SK-N-SH treated with all-trans-retinoic acid at 6 μM for 48 hours (cell line): ENCODE data around the gene GAK.

Source experiments
- ATAC-seq: fragments of 200-7000 bp; cut with Tn5 transposase; 3 replicates; pipeline ENCODE4 v1.9.1; 2020; ENCODE audit warnings: mild to moderate bottlenecking, moderate library complexity
- ARNTL ChIP-seq: fragments of 450-650 bp; formaldehyde crosslinking; IDR thresholded peaks from 2 replicates; pipeline ENCODE4 v1.5.0; 2020; ENCODE audit warnings: low read depth, mild to moderate bottlenecking, moderate library complexity, borderline replicate concordance
- BACH2 ChIP-seq: fragments of 250-450 bp; sonication (Bioruptor Pico); IDR thresholded peaks from 2 replicates; pipeline ENCODE4 v1.9.0; 2021; ENCODE audit warnings: mild to moderate bottlenecking, borderline replicate concordance
- CREB5 ChIP-seq: fragments of 250-450 bp; sonication (Bioruptor Pico); IDR thresholded peaks from 2 replicates; pipeline ENCODE4 v1.5.1; 2020; ENCODE audit warnings: low read depth, mild to moderate bottlenecking, moderate library complexity
- CSDC2 ChIP-seq: fragments of 250-450 bp; sonication (Bioruptor Pico); IDR thresholded peaks from 2 replicates; pipeline ENCODE4 v1.5.0; 2020; ENCODE audit warnings: mild to moderate bottlenecking, moderate library complexity
- CSRNP3 ChIP-seq: fragments of 250-450 bp; sonication (Bioruptor Pico); IDR thresholded peaks from 2 replicates; pipeline ENCODE4 v1.5.1; 2021; ENCODE audit warnings: mild to moderate bottlenecking, moderate library complexity
- ESRRG ChIP-seq: fragments of 250-450 bp; sonication (Bioruptor Pico); IDR thresholded peaks from 2 replicates; pipeline ENCODE4 v1.6.1; 2021; ENCODE audit warnings: mild to moderate bottlenecking
- GLIS3 ChIP-seq: fragments of 250-450 bp; sonication (Bioruptor Pico); IDR thresholded peaks from 2 replicates; pipeline ENCODE4 v1.5.0; 2020; ENCODE audit warnings: mild to moderate bottlenecking, moderate library complexity
- ISL1 ChIP-seq: fragments of 250-450 bp; sonication (Bioruptor Pico); IDR thresholded peaks from 2 replicates; pipeline ENCODE4 v2.1.2; 2022; ENCODE audit warnings: mild to moderate bottlenecking, moderate library complexity
- OSR1 ChIP-seq: fragments of 250-450 bp; sonication (Bioruptor Pico); IDR thresholded peaks from 2 replicates; pipeline ENCODE4 v1.8.0; 2022; ENCODE audit warnings: moderate library complexity, mild to moderate bottlenecking, inconsistent platforms
- PATZ1 ChIP-seq: fragments of 250-450 bp; sonication (Bioruptor Pico); IDR thresholded peaks from 2 replicates; pipeline ENCODE4 v1.8.0; 2020; ENCODE audit warnings: mild to moderate bottlenecking, moderate library complexity, borderline replicate concordance
- PPARA ChIP-seq: fragments of 250-450 bp; sonication (Bioruptor Pico); IDR thresholded peaks from 2 replicates; pipeline ENCODE4 v1.5.0; 2020; ENCODE audit warnings: mild to moderate bottlenecking, borderline replicate concordance
- RARB ChIP-seq: fragments of 250-450 bp; sonication (Bioruptor Pico); IDR thresholded peaks from 2 replicates; pipeline ENCODE4 v1.8.0; 2021; ENCODE audit warnings: mild to moderate bottlenecking, moderate library complexity
- SNAI2 ChIP-seq: fragments of 250-450 bp; sonication (Bioruptor Pico); IDR thresholded peaks from 2 replicates; pipeline ENCODE4 v1.5.0; 2020; ENCODE audit warnings: mild to moderate bottlenecking, moderate library complexity
- TCF4 ChIP-seq: fragments of 250-450 bp; sonication (Bioruptor Pico); IDR thresholded peaks from 2 replicates; pipeline ENCODE4 v1.8.0; 2021; ENCODE audit warnings: mild to moderate bottlenecking, moderate library complexity, borderline replicate concordance
- TOX ChIP-seq: fragments of 250-450 bp; sonication (Bioruptor Pico); IDR thresholded peaks from 2 replicates; pipeline ENCODE4 v1.8.0; 2021; ENCODE audit warnings: mild to moderate bottlenecking, moderate library complexity, borderline replicate concordance
- TSHZ2 ChIP-seq: fragments of 250-450 bp; sonication (Bioruptor Pico); IDR thresholded peaks from 2 replicates; pipeline ENCODE4 v1.5.0; 2020; ENCODE audit warnings: mild to moderate bottlenecking, moderate library complexity
- ZC3H10 ChIP-seq: fragments of 250-450 bp; sonication (Bioruptor Pico); IDR thresholded peaks from 2 replicates; pipeline ENCODE4 v1.5.1; 2021; ENCODE audit warnings: mild to moderate bottlenecking, moderate library complexity
- ZFP3 ChIP-seq: fragments of 250-450 bp; sonication (Bioruptor Pico); IDR thresholded peaks from 2 replicates; pipeline ENCODE4 v1.5.0; 2020; ENCODE audit warnings: mild to moderate bottlenecking, moderate library complexity
- ZFP30 ChIP-seq: fragments of 450-650 bp; formaldehyde crosslinking; IDR thresholded peaks from 2 replicates; pipeline ENCODE4 v1.5.0; 2022; ENCODE audit warnings: mild to moderate bottlenecking, moderate library complexity
- ZNF8 ChIP-seq: fragments of 450-650 bp; formaldehyde crosslinking; IDR thresholded peaks from 2 replicates; pipeline ENCODE4 v1.5.0; 2020; ENCODE audit warnings: mild to moderate bottlenecking, moderate library complexity

Gene GAK

GRCh38 chr4:881709-882108 is 50.4 kb downstream of the GAK start:
- no peak for ATAC-seq

GRCh38 chr4:880684-881405 is 51.3 kb downstream of the GAK start:
- ATAC-seq = no peak
- TF ChIP-seq ZC3H10 (CRISPR knock-in tag) = no peak
- TF ChIP-seq ZFP3 (CRISPR knock-in tag) = no peak
- TF ChIP-seq PATZ1 (CRISPR knock-in tag) = no peak
- no peak for TF ChIP-seq TCF4 (CRISPR knock-in tag)
- no peak for TF ChIP-seq CSRNP3 (CRISPR knock-in tag)
- TF ChIP-seq ARNTL (CRISPR knock-in tag) = no peak
- no peak for TF ChIP-seq TSHZ2 (CRISPR knock-in tag)
- no peak for TF ChIP-seq BACH2
- TF ChIP-seq GLIS3 (CRISPR knock-in tag) = no peak
- no peak for TF ChIP-seq OSR1 (CRISPR knock-in tag)
- TF ChIP-seq TOX (CRISPR knock-in tag) = no peak
- TF ChIP-seq PPARA (CRISPR knock-in tag) = no peak
- TF ChIP-seq CREB5 = no peak
- no peak for TF ChIP-seq CSDC2 (CRISPR knock-in tag)
- no peak for TF ChIP-seq ESRRG (CRISPR knock-in tag)
- TF ChIP-seq ZNF8 (CRISPR knock-in tag) = no peak

More at GRCh38 chr4:881709-882108, 50.4 kb downstream of the GAK start:
- TF ChIP-seq CSDC2 (CRISPR knock-in tag) (no peak), PATZ1 (CRISPR knock-in tag) (no peak), PPARA (CRISPR knock-in tag) (no peak), ESRRG (CRISPR knock-in tag) (no peak), ZC3H10 (CRISPR knock-in tag) (no peak), RARB (CRISPR knock-in tag) (no peak), TOX (CRISPR knock-in tag) (no peak), SNAI2 (CRISPR knock-in tag) (no peak), ZFP30 (CRISPR knock-in tag) (no peak), CSRNP3 (CRISPR knock-in tag) (no peak), OSR1 (CRISPR knock-in tag) (no peak), ISL1 (CRISPR knock-in tag) (no peak), TCF4 (CRISPR knock-in tag) (no peak), ZNF8 (CRISPR knock-in tag) (no peak)
- TF ChIP-seq, all 23 proteins: peak for 0
